Endodermal cell (in vitro differentiated cells): ENCODE data around the gene ZBTB4. TPM values are rescaled to one million over a fixed set of nuclear protein-coding genes. Genes with fewer than 3 reads are reported as not detected.

ENCODE experiments used
- DNase-seq: peaks from one replicate; pipeline ENCODE4 v3.0.0-alpha.2; 2017
- H3K27ac ChIP-seq: 2 replicates; pipeline ENCODE4 v1.5.1; 2013; ENCODE audit warnings: mild to moderate bottlenecking, low read depth, low read length, moderate library complexity
- H3K27me3 ChIP-seq: 2 replicates; pipeline ENCODE4 v1.6.1; 2013; ENCODE audit warnings: mild to moderate bottlenecking, low read length, moderate library complexity; ENCODE audit not compliant: insufficient read depth, control insufficient read depth, poor library complexity, severe bottlenecking
- H3K36me3 ChIP-seq: 2 replicates; pipeline ENCODE4 v1.7.0; 2013; ENCODE audit warnings: mild to moderate bottlenecking, low read length, moderate library complexity; ENCODE audit not compliant: control insufficient read depth, insufficient read depth
- H3K4me1 ChIP-seq: one replicate; pipeline ENCODE4 v1.7.0; 2013; ENCODE audit warnings: low read length; ENCODE audit not compliant: control insufficient read depth, insufficient read depth
- H3K4me3 ChIP-seq: 2 replicates; pipeline ENCODE4 v1.5.1; 2013; ENCODE audit warnings: mild to moderate bottlenecking, low read length, moderate library complexity
- H3K9ac ChIP-seq: 2 replicates; pipeline ENCODE4 v1.6.1; 2013; ENCODE audit warnings: mild to moderate bottlenecking, low read length, moderate library complexity; ENCODE audit not compliant: poor library complexity, severe bottlenecking; ENCODE audit errors: extremely low read depth
- H3K9me3 ChIP-seq: 2 replicates; pipeline ENCODE4 v1.6.1; 2013; ENCODE audit warnings: mild to moderate bottlenecking, low read length, moderate library complexity; ENCODE audit not compliant: control insufficient read depth
- H3K27ac Mint-ChIP-seq: 2 replicates; pipeline ENCODE4 v1.8.0; 2020; ENCODE audit warnings: mixed read lengths
- H3K27me3 Mint-ChIP-seq: 2 replicates; pipeline ENCODE4 v1.8.0; 2021; ENCODE audit warnings: mild to moderate bottlenecking, mixed read lengths; ENCODE audit not compliant: insufficient read depth
- H3K36me3 Mint-ChIP-seq: 2 replicates; pipeline ENCODE4 v1.8.0; 2020; ENCODE audit warnings: low read depth, mixed read lengths
- H3K4me1 Mint-ChIP-seq: 2 replicates; pipeline ENCODE4 v1.8.0; 2020; ENCODE audit warnings: mixed read lengths
- H3K4me3 Mint-ChIP-seq: 2 replicates; pipeline ENCODE4 v1.8.0; 2020; ENCODE audit warnings: mild to moderate bottlenecking, moderate library complexity, mixed read lengths
- H3K9me3 Mint-ChIP-seq: 2 replicates; pipeline ENCODE4 v1.8.0; 2020; ENCODE audit warnings: mild to moderate bottlenecking, mixed read lengths
- WGBS, 2 experiments: methylation state at CpG; one replicate each; pipeline versions ENCODE4 v1.1.5 to v1.1.7; 2013; ENCODE audit warnings: missing lambda C conversion rate in 2 of 2, mixed read lengths in 1 of 2; ENCODE audit not compliant: insufficient coverage in 1 of 2, insufficient read length in 1 of 2; 5-methylcytosine and 5-hydroxymethylcytosine counted together
- total RNA-seq, 2 donors: library from RNA; stranded (reverse); fragmentation: NEBNext Ultra II Directional in 1 of 2; extraction: Animal tissue kit (Norgen Biotek cat#: 25700) in 1 of 2; gene quantifications; 2 replicates in 1 of 2; 3 replicates in 1 of 2; pipeline ENCODE4 v1.2.1, GENCODE V29; 2021
- TF ChIP-seq, protein P1 (sequence below): fragments of 200-600 bp; sonication (generic); conservative IDR thresholded peaks from 2 replicates; pipeline ENCODE4 v1.5.0; 2021; ENCODE audit warnings: antibody characterized with exemption, mild to moderate bottlenecking

Gene ZBTB4
- total RNA-seq, 2 donors from 2014 or later: 18.8 to 25.5 TPM

DNA sequence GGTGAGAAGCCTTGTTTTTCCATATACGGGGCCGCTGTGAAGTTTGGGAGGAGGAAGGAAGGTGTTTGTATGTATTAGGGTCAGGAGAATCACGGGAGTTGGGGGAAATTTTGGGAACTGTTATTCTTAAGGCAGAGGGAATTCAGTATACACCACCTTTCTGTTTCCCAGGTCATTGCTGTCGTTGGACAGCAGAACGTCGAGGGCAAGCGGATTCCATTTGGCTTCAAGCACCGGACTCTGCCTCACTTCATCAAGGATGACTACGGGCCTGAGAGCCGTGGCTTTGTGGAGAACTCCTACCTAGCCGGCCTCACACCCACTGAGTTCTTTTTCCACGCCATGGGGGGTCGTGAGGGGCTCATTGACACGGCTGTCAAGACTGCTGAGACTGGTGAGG is 22.3 kb upstream of the ZBTB4 start:
- H3K9me3 ChIP-seq: no peaks in the 10 kb centered on the region
- H3K4me1 ChIP-seq: no peaks in the 10 kb centered on the region
- Mint-ChIP-seq H3K4me1 (no peaks in the 10 kb centered on the region), H3K4me3 (no peak overlapping the region), H3K27me3 (no peaks in the 10 kb centered on the region), H3K9me3 (no peaks in the 10 kb centered on the region), H3K36me3 (peaks cover 84% of the 10 kb centered on the region), H3K27ac (no peak overlapping the region)
- peaks cover 90% of the 10 kb centered on the region for H3K36me3 ChIP-seq
- no peak overlapping the region for H3K9ac ChIP-seq
- no peak for DNase-seq
- TF ChIP-seq, protein P1, sequence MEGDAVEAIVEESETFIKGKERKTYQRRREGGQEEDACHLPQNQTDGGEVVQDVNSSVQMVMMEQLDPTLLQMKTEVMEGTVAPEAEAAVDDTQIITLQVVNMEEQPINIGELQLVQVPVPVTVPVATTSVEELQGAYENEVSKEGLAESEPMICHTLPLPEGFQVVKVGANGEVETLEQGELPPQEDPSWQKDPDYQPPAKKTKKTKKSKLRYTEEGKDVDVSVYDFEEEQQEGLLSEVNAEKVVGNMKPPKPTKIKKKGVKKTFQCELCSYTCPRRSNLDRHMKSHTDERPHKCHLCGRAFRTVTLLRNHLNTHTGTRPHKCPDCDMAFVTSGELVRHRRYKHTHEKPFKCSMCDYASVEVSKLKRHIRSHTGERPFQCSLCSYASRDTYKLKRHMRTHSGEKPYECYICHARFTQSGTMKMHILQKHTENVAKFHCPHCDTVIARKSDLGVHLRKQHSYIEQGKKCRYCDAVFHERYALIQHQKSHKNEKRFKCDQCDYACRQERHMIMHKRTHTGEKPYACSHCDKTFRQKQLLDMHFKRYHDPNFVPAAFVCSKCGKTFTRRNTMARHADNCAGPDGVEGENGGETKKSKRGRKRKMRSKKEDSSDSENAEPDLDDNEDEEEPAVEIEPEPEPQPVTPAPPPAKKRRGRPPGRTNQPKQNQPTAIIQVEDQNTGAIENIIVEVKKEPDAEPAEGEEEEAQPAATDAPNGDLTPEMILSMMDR: no peak
- no peaks in the 10 kb centered on the region for H3K27me3 ChIP-seq
- no peak overlapping the region for H3K27ac ChIP-seq
- 90 to 96% methylated on average over 13 to 14 of the region's 14 CpGs for WGBS, 2 experiments
- no peak overlapping the region for H3K4me3 ChIP-seq

DNA sequence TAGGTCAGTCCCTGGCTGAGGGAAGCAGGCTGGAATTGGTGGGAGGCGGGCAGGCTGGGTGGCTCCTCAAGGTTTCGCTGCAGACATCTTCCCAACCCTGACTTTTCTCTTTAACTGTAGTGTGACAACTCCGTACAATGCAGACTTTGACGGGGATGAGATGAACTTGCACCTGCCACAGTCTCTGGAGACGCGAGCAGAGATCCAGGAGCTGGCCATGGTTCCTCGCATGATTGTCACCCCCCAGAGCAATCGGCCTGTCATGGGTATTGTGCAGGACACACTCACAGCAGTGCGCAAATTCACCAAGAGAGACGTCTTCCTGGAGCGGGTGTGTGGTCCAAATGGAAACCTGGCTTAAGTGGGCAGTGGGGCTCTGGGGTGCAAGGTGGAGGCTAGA is 19.7 kb upstream of the ZBTB4 start:
- Mint-ChIP-seq H3K27me3 (no peaks in the 10 kb centered on the region), H3K36me3 (peaks cover 83% of the 10 kb centered on the region), H3K27ac (no peak overlapping the region), H3K9me3 (no peaks in the 10 kb centered on the region), H3K4me3 (no peak overlapping the region), H3K4me1 (no peaks in the 10 kb centered on the region)
- Histone ChIP-seq H3K9ac (no peak overlapping the region), H3K9me3 (no peaks in the 10 kb centered on the region), H3K4me3 (no peak overlapping the region), H3K27ac (no peak overlapping the region), H3K4me1 (no peaks in the 10 kb centered on the region), H3K27me3 (no peaks in the 10 kb centered on the region), H3K36me3 (peaks cover 87% of the 10 kb centered on the region)
- TF ChIP-seq, protein P1: no peak
- DNase-seq: no peak
- WGBS, 2 experiments: 92% methylated on average over 10 to 11 of the region's 11 CpGs

DNA sequence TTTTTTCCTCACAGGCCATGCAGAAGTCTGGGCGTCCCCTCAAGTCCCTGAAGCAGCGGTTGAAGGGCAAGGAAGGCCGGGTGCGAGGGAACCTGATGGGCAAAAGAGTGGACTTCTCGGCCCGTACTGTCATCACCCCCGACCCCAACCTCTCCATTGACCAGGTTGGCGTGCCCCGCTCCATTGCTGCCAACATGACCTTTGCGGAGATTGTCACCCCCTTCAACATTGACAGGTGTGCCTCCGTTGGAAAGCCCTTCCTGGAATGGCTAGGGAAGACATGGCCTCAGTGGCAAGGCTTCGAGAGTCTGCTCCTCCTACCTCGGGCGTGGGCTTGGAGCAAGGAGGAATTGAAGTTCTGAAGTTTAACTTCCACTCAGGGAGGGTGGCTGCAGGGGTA is 18.2 kb upstream of the ZBTB4 start:
- TF ChIP-seq, protein P1: no peak
- Mint-ChIP-seq H3K4me1 (no peaks in the 10 kb centered on the region), H3K36me3 (peaks cover 82% of the 10 kb centered on the region), H3K9me3 (no peaks in the 10 kb centered on the region), H3K27me3 (no peaks in the 10 kb centered on the region), H3K27ac (no peak overlapping the region), H3K4me3 (no peak overlapping the region)
- 97 to 98% methylated on average over 12 to 14 of the region's 14 CpGs for WGBS, 2 experiments
- Histone ChIP-seq H3K9me3 (no peaks in the 10 kb centered on the region), H3K36me3 (peaks cover 76% of the 10 kb centered on the region), H3K4me1 (no peaks in the 10 kb centered on the region), H3K4me3 (no peak overlapping the region), H3K27me3 (no peaks in the 10 kb centered on the region), H3K9ac (no peak overlapping the region), H3K27ac (no peak overlapping the region)
- no peak for DNase-seq
